CD8-positive, alpha-beta memory T cell (primary cell): Measurements from ENCODE around the gene EFHD1. TPM values are rescaled to one million over a fixed set of nuclear protein-coding genes. Genes with fewer than 3 reads are reported as not detected.

ENCODE experiments used
- CTCF ChIA-PET: fragments of 350-600 bp; sonication (Branson Sonifier 250); formaldehyde crosslinking; loops from one replicate; lab custom pipeline; 2021; ENCODE audit warnings: antibody characterized with exemption; lab: Charles Lee
- POLR2A ChIA-PET: fragments of 350-600 bp; sonication (Branson Sonifier 250); formaldehyde crosslinking; loops from one replicate; lab custom pipeline; 2021; ENCODE audit warnings: antibody characterized with exemption; lab: Charles Lee
- DNase-seq, 5 donors: peaks; one replicate each; pipeline versions ENCODE4 v3.0.0 to v3.0.0-alpha.2; 2020 to 2022; ENCODE audit warnings: mixed read lengths in 1 of 5
- H3K27ac ChIP-seq: one replicate; pipeline ENCODE4 v1.7.0; 2013; ENCODE audit warnings: low read depth, mild to moderate bottlenecking, low read length, moderate library complexity
- H3K27me3 ChIP-seq: 2 replicates; pipeline ENCODE4 v1.7.0; 2013; ENCODE audit warnings: low read length, mild to moderate bottlenecking; ENCODE audit not compliant: insufficient read depth, poor library complexity, severe bottlenecking
- H3K36me3 ChIP-seq: 2 replicates; pipeline ENCODE4 v1.7.0; 2013; ENCODE audit warnings: mild to moderate bottlenecking, low read length, moderate library complexity; ENCODE audit not compliant: insufficient read depth
- H3K4me1 ChIP-seq: 2 replicates; pipeline ENCODE4 v1.7.0; 2013; ENCODE audit warnings: mild to moderate bottlenecking, low read length, moderate library complexity; ENCODE audit not compliant: insufficient read depth
- H3K4me3 ChIP-seq: 2 replicates; pipeline ENCODE4 v1.7.0; 2013; ENCODE audit warnings: mild to moderate bottlenecking, low read length
- H3K9me3 ChIP-seq: 2 replicates; pipeline ENCODE4 v1.7.0; 2013; ENCODE audit warnings: mild to moderate bottlenecking, low read length
- H3K27ac Mint-ChIP-seq, 8 donors: one replicate each; pipeline ENCODE4 v1.8.0; 2020 to 2021; ENCODE audit warnings: mixed read lengths in 8 of 8, mild to moderate bottlenecking in 6 of 8, inconsistent platforms in 3 of 8, moderate library complexity in 3 of 8
- H3K27me3 Mint-ChIP-seq, 2 donors: one replicate each; pipeline ENCODE4 v1.8.0; 2020 to 2021; ENCODE audit warnings: mixed read lengths in 2 of 2, mild to moderate bottlenecking in 1 of 2, moderate library complexity in 1 of 2
- H3K36me3 Mint-ChIP-seq, 3 donors: one replicate each; pipeline ENCODE4 v1.8.0; 2020 to 2021; ENCODE audit warnings: mixed read lengths in 3 of 3, inconsistent platforms in 1 of 3, mild to moderate bottlenecking in 1 of 3
- H3K4me1 Mint-ChIP-seq, 3 donors: one replicate each; pipeline ENCODE4 v1.8.0; 2020 to 2021; ENCODE audit warnings: mixed read lengths in 3 of 3, inconsistent platforms in 1 of 3, mild to moderate bottlenecking in 1 of 3
- H3K4me3 Mint-ChIP-seq, 7 donors: one replicate each; pipeline ENCODE4 v1.8.0; 2020 to 2021; ENCODE audit warnings: mixed read lengths in 7 of 7, mild to moderate bottlenecking in 6 of 7, moderate library complexity in 4 of 7, inconsistent platforms in 2 of 7
- H3K9me3 Mint-ChIP-seq, 5 donors: one replicate each; pipeline ENCODE4 v1.8.0; 2020 to 2022; ENCODE audit warnings: mixed read lengths in 5 of 5, mild to moderate bottlenecking in 3 of 5, moderate library complexity in 2 of 5, inconsistent platforms in 1 of 5
- polyA plus RNA-seq: library from polyadenylated mRNA; unstranded; fragments of 300-500 nt; fragmentation: Illumina TruSeq; gene quantifications from one replicate; pipeline ENCODE4 v1.2.3, GENCODE V29; 2021
- total RNA-seq, 2 experiments: library from RNA; stranded (reverse); gene quantifications; one replicate each; pipeline ENCODE4 v1.2.3, GENCODE V29; 2021

EFHD1 gene
- total and polyA plus RNA-seq, 3 experiments from 2014 or later, result 0.22 to 1.6 (median 0.33) TPM

GRCh38 chr2:232623768-232624765 lies 9.3 kb upstream of the EFHD1 start:
- ChIA-PET CTCF (no interaction called here), POLR2A (interaction anchor here (0.7 kb wide), 1 partner anchor 250 kb away, joined by 3 read pairs; no protein-coding TSS in a partner anchor)
- Mint-ChIP-seq H3K27ac (no peak overlapping the region), H3K4me3 (no peak overlapping the region), H3K27me3 (peaks cover 8 to 31% of the 10 kb centered on the region in 2 donors), H3K9me3 (no peaks in the 10 kb centered on the region), H3K36me3 (no peaks in the 10 kb centered on the region), H3K4me1 (peaks cover 0 to 6% (median 3%) of the 10 kb centered on the region in 3 donors)
- Histone ChIP-seq H3K36me3 (no peaks in the 10 kb centered on the region), H3K27ac (no peak overlapping the region), H3K4me3 (no peak overlapping the region), H3K9me3 (no peaks in the 10 kb centered on the region), H3K27me3 (no peaks in the 10 kb centered on the region), H3K4me1 (no peaks in the 10 kb centered on the region)
- DNase-seq, result no peak

GRCh38 chr2:232626584-232626983 lies 6.8 kb upstream of the EFHD1 start:
- H3K4me3 Mint-ChIP-seq, result no peak overlapping the region
- POLR2A ChIA-PET, result interaction anchor here (0.7 kb wide), 1 partner anchor 320 kb away, joined by 3 read pairs; no protein-coding TSS in a partner anchor
- peaks cover 18 to 34% of the 10 kb centered on the region in 2 donors for H3K27me3 Mint-ChIP-seq
- Histone ChIP-seq H3K4me1 (no peaks in the 10 kb centered on the region), H3K27ac (no peak overlapping the region), H3K36me3 (no peaks in the 10 kb centered on the region), H3K4me3 (no peak overlapping the region), H3K27me3 (no peaks in the 10 kb centered on the region), H3K9me3 (no peaks in the 10 kb centered on the region)
- peaks cover 0 to 6% (median 3%) of the 10 kb centered on the region in 3 donors for H3K4me1 Mint-ChIP-seq
- H3K36me3 Mint-ChIP-seq, result no peaks in the 10 kb centered on the region
- CTCF ChIA-PET, result no interaction called here
- DNase-seq, result no peak
- H3K27ac Mint-ChIP-seq, result no peak overlapping the region
- no peaks in the 10 kb centered on the region for H3K9me3 Mint-ChIP-seq

DNA sequence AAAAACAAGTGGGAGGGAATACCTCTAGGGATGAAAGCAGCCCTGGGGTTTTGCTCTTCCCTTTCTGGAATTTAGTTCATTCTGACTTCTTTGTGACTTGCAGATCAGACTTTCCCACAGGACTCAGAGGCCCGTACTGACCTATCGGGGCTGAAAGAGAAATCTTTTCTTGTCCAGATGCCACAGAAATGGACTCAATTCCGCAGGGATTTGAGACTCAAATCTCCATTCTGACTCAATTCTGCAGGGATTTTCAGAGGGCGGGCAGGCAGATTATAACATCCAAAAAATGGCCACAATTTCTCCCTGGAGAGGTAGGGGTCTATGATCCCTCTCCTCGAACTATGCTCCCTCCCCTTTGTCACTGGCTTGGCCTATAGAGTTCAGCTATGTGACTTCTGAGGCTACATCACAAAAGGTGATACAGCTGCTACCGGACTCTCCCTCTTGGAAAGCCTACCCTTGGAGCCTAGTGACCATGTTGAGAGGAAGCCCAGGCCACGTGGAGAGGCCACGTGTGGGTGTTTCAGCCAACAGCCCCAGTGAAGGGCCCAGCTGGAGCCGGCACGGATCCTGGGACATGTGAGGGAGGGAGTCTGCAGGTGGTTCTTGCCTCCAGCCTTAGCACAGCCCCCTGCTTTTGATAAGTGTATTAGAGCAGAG lies 4.8 kb upstream of the EFHD1 start:
- H3K27me3 ChIP-seq, result peaks cover 13% of the 10 kb centered on the region
- H3K4me1 ChIP-seq, result no peaks in the 10 kb centered on the region
- ChIA-PET CTCF (interaction anchor here (1.3 kb wide), 1 partner anchor 23 kb away, joined by 3 read pairs; no protein-coding TSS in a partner anchor), POLR2A (no interaction called here)
- DNase-seq, result no peak
- H3K27ac ChIP-seq, result no peak overlapping the region
- H3K27ac Mint-ChIP-seq, result no peak overlapping the region
- H3K4me3 ChIP-seq, result no peak overlapping the region
- H3K9me3 ChIP-seq, result no peaks in the 10 kb centered on the region
- H3K36me3 ChIP-seq, result no peaks in the 10 kb centered on the region
- no peaks in the 10 kb centered on the region for H3K36me3 Mint-ChIP-seq
- peaks cover 5 to 13% (median 13%) of the 10 kb centered on the region in 3 donors for H3K4me1 Mint-ChIP-seq
- H3K27me3 Mint-ChIP-seq, result peaks cover 18 to 42% of the 10 kb centered on the region in 2 donors
- no peak overlapping the region for H3K4me3 Mint-ChIP-seq
- H3K9me3 Mint-ChIP-seq, result no peaks in the 10 kb centered on the region

GRCh38 chr2:232629129-232629475 lies 4.3 kb upstream of the EFHD1 start:
- Histone ChIP-seq H3K9me3 (no peaks in the 10 kb centered on the region), H3K27me3 (peaks cover 17% of the 10 kb centered on the region), H3K36me3 (no peaks in the 10 kb centered on the region), H3K4me1 (no peaks in the 10 kb centered on the region), H3K27ac (no peak overlapping the region), H3K4me3 (no peak overlapping the region)
- H3K27me3 Mint-ChIP-seq, result peaks cover 18 to 43% of the 10 kb centered on the region in 2 donors
- H3K4me3 Mint-ChIP-seq, result no peak overlapping the region
- no peak for DNase-seq
- H3K27ac Mint-ChIP-seq, result no peak overlapping the region
- H3K36me3 Mint-ChIP-seq, result no peaks in the 10 kb centered on the region
- ChIA-PET POLR2A (no interaction called here), CTCF (interaction anchor here (1.3 kb wide), 1 partner anchor 24 kb away, joined by 3 read pairs; no protein-coding TSS in a partner anchor)
- peaks cover 5 to 13% (median 13%) of the 10 kb centered on the region in 3 donors for H3K4me1 Mint-ChIP-seq
- no peaks in the 10 kb centered on the region for H3K9me3 Mint-ChIP-seq

DNA sequence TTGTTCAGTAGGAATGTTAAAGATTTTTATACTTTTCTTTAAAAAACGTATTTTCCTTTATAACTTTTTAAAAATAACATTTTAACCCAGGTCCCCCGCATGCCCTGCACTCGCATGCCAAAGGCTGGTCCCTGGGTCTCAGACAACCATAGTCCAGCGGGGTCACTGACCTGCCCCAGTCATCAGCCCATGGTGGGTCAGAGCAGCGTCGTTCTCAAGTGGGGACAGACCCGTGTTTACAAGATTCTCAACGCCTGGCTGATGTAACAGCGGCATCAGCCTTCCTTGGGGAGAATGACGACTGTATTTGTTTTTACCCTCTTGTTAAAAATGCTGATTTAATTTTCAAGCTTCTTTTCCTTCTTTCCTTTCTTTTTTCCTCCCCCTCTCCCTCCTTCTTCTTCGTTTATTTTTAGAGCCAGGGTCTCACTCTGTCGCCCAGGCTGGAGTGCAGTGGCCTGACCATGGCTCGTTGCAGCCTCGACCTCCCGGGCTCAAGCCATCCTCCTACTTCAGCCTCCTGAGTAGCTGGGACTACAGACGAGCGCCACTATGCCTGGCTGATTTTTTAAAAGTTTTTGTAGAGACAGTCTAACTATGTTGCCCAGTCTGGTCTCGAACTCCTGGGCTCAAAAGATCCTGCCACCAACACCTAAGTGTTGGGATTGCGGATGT lies 1.0 kb upstream of the EFHD1 start:
- Mint-ChIP-seq H3K4me3 (peak overlapping the region in 6 of 7 donors; percentile 20 to 62 (median 52)), H3K27me3 (peaks cover 34 to 55% of the 10 kb centered on the region in 2 donors), H3K9me3 (peaks cover 0 to 2% (median 0%) of the 10 kb centered on the region in 5 donors), H3K4me1 (peaks cover 8 to 14% (median 9%) of the 10 kb centered on the region in 3 donors), H3K36me3 (no peaks in the 10 kb centered on the region), H3K27ac (peak overlapping the region in 2 of 8 donors; percentile 11 to 38)
- Histone ChIP-seq H3K9me3 (no peaks in the 10 kb centered on the region), H3K27ac (no peak overlapping the region), H3K4me1 (no peaks in the 10 kb centered on the region), H3K27me3 (peaks cover 25% of the 10 kb centered on the region), H3K36me3 (no peaks in the 10 kb centered on the region), H3K4me3 (peak overlapping the region; percentile 8)
- DNase-seq, result no peak
- CTCF ChIA-PET, result no interaction called here
- POLR2A ChIA-PET, result interaction anchor here (0.7 kb wide), 1 partner anchor 748 kb away, joined by 3 read pairs; no protein-coding TSS in a partner anchor

GRCh38 chr2:232632904-232633412 lies 446 bp upstream of the EFHD1 start:
- H3K4me1 Mint-ChIP-seq, result peaks cover 6 to 13% (median 8%) of the 10 kb centered on the region in 3 donors
- Histone ChIP-seq H3K9me3 (no peaks in the 10 kb centered on the region), H3K4me3 (peak overlapping the region; percentile 8), H3K27me3 (peaks cover 25% of the 10 kb centered on the region), H3K27ac (no peak overlapping the region), H3K4me1 (no peaks in the 10 kb centered on the region), H3K36me3 (no peaks in the 10 kb centered on the region)
- peaks cover 0 to 2% (median 0%) of the 10 kb centered on the region in 5 donors for H3K9me3 Mint-ChIP-seq
- peak overlapping the region in 1 of 8 donors; percentile 11 for H3K27ac Mint-ChIP-seq
- H3K4me3 Mint-ChIP-seq, result peak overlapping the region in 6 of 7 donors; percentile 43 to 62 (median 55)
- ChIA-PET POLR2A (interaction anchor here (0.7 kb wide), 1 partner anchor 749 kb away, joined by 3 read pairs; no protein-coding TSS in a partner anchor), CTCF (interaction anchor here (1.1 kb wide), 1 partner anchor 22 kb away, joined by 3 read pairs; no protein-coding TSS in a partner anchor)
- no peaks in the 10 kb centered on the region for H3K36me3 Mint-ChIP-seq
- peaks cover 34 to 54% of the 10 kb centered on the region in 2 donors for H3K27me3 Mint-ChIP-seq
- peak in 1 of 5 donors; percentile 2 for DNase-seq
